Endothelial cell of umbilical vein (primary cell): ENCODE data around the gene TM9SF3. TPM values are rescaled to one million over a fixed set of nuclear protein-coding genes. Genes with fewer than 3 reads are reported as not detected.

Experiments
- BruUV-seq: library from RNA; stranded (reverse); fragments of 400-500 nt; replicated peaks from 2 replicates; lab custom pipeline; 2021; lab: Mats Ljungman, UMichigan
- CTCF ChIA-PET: fragments of 300-600, 350-600 bp; sonication (Branson Sonifier 250); formaldehyde crosslinking; loops from one replicate; lab custom pipeline; 2021; ENCODE audit warnings: antibody characterized with exemption, inconsistent platforms; lab: Charles Lee
- POLR2A ChIA-PET: fragments of 300-600, 350-600 bp; sonication (Branson Sonifier 250); formaldehyde crosslinking; loops from one replicate; lab custom pipeline; 2021; ENCODE audit warnings: antibody characterized with exemption, inconsistent platforms; lab: Charles Lee
- DNase-seq: peaks from one replicate; pipeline ENCODE4 v3.0.0-alpha.2; 2011; ENCODE audit warnings: low read depth, low spot score
- FAIRE-seq: peaks from 2 replicates; lab custom pipeline; 2011; peaks lifted over from hg19 to GRCh38; lab: Jason Lieb, UNC
- H2AFZ ChIP-seq: 2 replicates; pipeline ENCODE4 v1.6.0; 2012; ENCODE audit warnings: low read depth, low read length, control low read depth, inconsistent platforms
- H3K27ac ChIP-seq: 2 replicates; pipeline ENCODE4 v1.5.1; 2011; ENCODE audit warnings: low read depth, mild to moderate bottlenecking, control low read depth, low read length, moderate library complexity; ENCODE audit not compliant: insufficient read depth
- H3K27me3 ChIP-seq, 2 experiments: 2 replicates each; pipeline versions ENCODE4 v1.6.0 to v1.6.1; 2011; ENCODE audit warnings: low read length in 2 of 2, mixed read lengths in 1 of 2; ENCODE audit not compliant: control insufficient read depth in 2 of 2, insufficient read depth in 2 of 2
- H3K36me3 ChIP-seq, 2 experiments: 2 replicates in 1 of 2; 3 replicates in 1 of 2; pipeline ENCODE4 v1.5.1; 2011; ENCODE audit warnings: low read length in 2 of 2, mild to moderate bottlenecking in 1 of 2, moderate library complexity in 1 of 2; ENCODE audit not compliant: control insufficient read depth in 2 of 2, insufficient read depth in 2 of 2; ENCODE audit errors: extremely low read depth in 1 of 2
- H3K4me1 ChIP-seq: 3 replicates; pipeline ENCODE4 v1.5.1; 2011; ENCODE audit warnings: mild to moderate bottlenecking, low read length; ENCODE audit not compliant: control insufficient read depth, insufficient read depth; ENCODE audit errors: extremely low read depth
- H3K4me2 ChIP-seq: 2 replicates; pipeline ENCODE4 v1.6.1; 2011; ENCODE audit warnings: low read length, control low read depth, mixed read lengths; ENCODE audit not compliant: insufficient read depth
- H3K4me3 ChIP-seq, 3 experiments: fragments of 200-600 bp in 1 of 3; sonication (generic), shearing (Covaris generic) in 1 of 3; replicated peaks in 1 of 3; 2 replicates each; pipeline ENCODE4 v1.5.1; 2011 to 2016; ENCODE audit warnings: control low read depth in 3 of 3, low read length in 3 of 3, mild to moderate bottlenecking in 2 of 3, inconsistent platforms in 1 of 3, low read depth in 1 of 3, moderate library complexity in 1 of 3; ENCODE audit not compliant: insufficient read depth in 1 of 3
- H3K79me2 ChIP-seq: 2 replicates; pipeline ENCODE4 v1.6.0; 2012; ENCODE audit warnings: low read length, inconsistent platforms; ENCODE audit not compliant: control insufficient read depth, insufficient read depth
- H3K9ac ChIP-seq: replicated peaks from 2 replicates; pipeline ENCODE3; 2011; ENCODE audit warnings: low read length, control low read depth; ENCODE audit not compliant: insufficient read depth; ENCODE audit errors: extremely low read depth
- H3K9me1 ChIP-seq: replicated peaks from 3 replicates; pipeline ENCODE4 v1.6.0; 2011; ENCODE audit warnings: mild to moderate bottlenecking, low read length; ENCODE audit not compliant: control insufficient read depth, insufficient read depth; ENCODE audit errors: extremely low read depth
- H3K9me3 ChIP-seq: replicated peaks from 2 replicates; pipeline ENCODE4 v1.5.1; 2012; ENCODE audit warnings: low read length, inconsistent platforms; ENCODE audit not compliant: control insufficient read depth, insufficient read depth
- H4K20me1 ChIP-seq: replicated peaks from 2 replicates; pipeline ENCODE3; 2011; ENCODE audit warnings: mild to moderate bottlenecking, low read length; ENCODE audit not compliant: control insufficient read depth, insufficient read depth; ENCODE audit errors: extremely low read depth
- CTCF ChIP-seq, 2 donors: IDR thresholded peaks; 1 replicate in 1 of 2; 2 replicates in 1 of 2; pipeline ENCODE4 v1.5.1; 2011; ENCODE audit warnings: low read length in 2 of 2, mild to moderate bottlenecking in 2 of 2, moderate library complexity in 2 of 2, control low read depth in 1 of 2, inconsistent platforms in 1 of 2, low read depth in 1 of 2; ENCODE audit not compliant: insufficient read depth in 1 of 2; ENCODE audit errors: extremely low read depth in 1 of 2
- EZH2 ChIP-seq: IDR thresholded peaks from 2 replicates; pipeline ENCODE4 v1.6.1; 2012; ENCODE audit warnings: borderline replicate concordance, low read depth, mild to moderate bottlenecking, moderate library complexity, low read length, inconsistent platforms; ENCODE audit not compliant: severe bottlenecking
- FOS ChIP-seq: IDR thresholded peaks from 2 replicates; pipeline ENCODE4 v1.6.1; 2011; ENCODE audit warnings: mild to moderate bottlenecking, low read length, moderate library complexity, borderline replicate concordance; ENCODE audit not compliant: insufficient read depth
- GATA2 ChIP-seq: IDR thresholded peaks from 2 replicates; pipeline ENCODE4 v1.7.0; 2011; ENCODE audit warnings: low read depth, mild to moderate bottlenecking, moderate library complexity, mixed read lengths, low read length; ENCODE audit not compliant: insufficient read length, insufficient read depth
- JUN ChIP-seq: IDR thresholded peaks from 2 replicates; pipeline ENCODE4 v1.6.1; 2011; ENCODE audit warnings: borderline replicate concordance, low read depth; ENCODE audit not compliant: insufficient read length, insufficient read depth
- MYC ChIP-seq: IDR thresholded peaks from one replicate; pipeline ENCODE4 v1.6.1; 2011; ENCODE audit warnings: mild to moderate bottlenecking, low read depth, low read length
- POLR2A ChIP-seq: IDR thresholded peaks from 2 replicates; pipeline ENCODE4 v1.6.1; 2012; ENCODE audit warnings: low read depth, mild to moderate bottlenecking, control low read depth, low read length
- POLR2AphosphoS5 ChIP-seq: IDR thresholded peaks from 2 replicates; pipeline ENCODE4 v1.6.1; 2012; ENCODE audit warnings: low read depth, mild to moderate bottlenecking, control low read depth, low read length, moderate library complexity; ENCODE audit not compliant: insufficient read depth
- dilution Hi-C: fragments of 300-500 bp; cut with MboI; formaldehyde crosslinking; loops from one replicate; pipeline ENCODE4 v1.15.0; 2019; ENCODE audit warnings: low sequenced_read_pairs; ENCODE audit not compliant: extremely low pct_ligation_motif_present
- intact Hi-C: fragments of 100-400 bp; cut with micrococcal nuclease; formaldehyde crosslinking; loops from one replicate; pipeline ENCODE4 v1.10.0; 2022
- polyA plus RNA-seq, 4 experiments: library from polyadenylated mRNA; depleted of rRNA in 3 of 4; stranded (reverse) in 3 of 4; unstranded in 1 of 4; fragments of >200 nt; gene quantifications; 2 replicates each; pipeline versions ENCODE4 v1.2.1 to v1.2.3, GENCODE V29; 2011 to 2012; ENCODE audit warnings: missing spikeins in 1 of 4
- total RNA-seq: library from RNA; stranded (reverse); gene quantifications from 2 replicates; pipeline ENCODE4 v1.2.3, GENCODE V29; 2021
- TF ChIP-seq, protein P1 (sequence below): IDR thresholded peaks from 2 replicates; pipeline ENCODE4 v1.6.1; 2011; ENCODE audit not compliant: insufficient read depth, insufficient read length

The TM9SF3 gene
- total and polyA plus RNA-seq, 2 donors (not counting 3 experiments of a cell fraction or from before 2014, with no cell fraction given), result 133 to 144 TPM

DNA sequence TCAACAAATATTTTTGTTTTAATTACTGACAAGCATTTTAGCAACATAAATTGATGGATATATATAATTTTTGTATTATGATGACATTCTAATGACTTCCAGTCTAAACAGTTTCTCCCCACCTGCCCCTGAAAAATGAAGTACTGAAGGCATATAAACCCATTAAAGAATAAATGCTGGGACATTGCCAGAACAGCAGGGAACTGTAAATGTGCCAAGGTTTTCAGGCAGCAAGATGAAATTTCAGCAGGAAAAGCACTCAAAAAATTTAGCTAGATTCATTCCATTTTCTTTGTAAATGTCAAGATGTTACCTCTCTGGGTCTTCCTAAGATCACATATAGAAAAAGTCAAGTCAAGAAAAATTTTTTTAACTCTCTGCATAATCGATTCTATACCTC is 62.1 kb downstream of the TM9SF3 start:
- ChIA-PET CTCF (interaction anchor here (1.4 kb wide), 1 partner anchor 11 kb away, joined by 6 read pairs; the partner anchor contains the start of gene TLL2), POLR2A (no interaction called here)
- H3K36me3 ChIP-seq, result peaks cover 12 to 32% of the 10 kb centered on the region in 2 experiments
- H3K4me1 ChIP-seq, result no peaks in the 10 kb centered on the region
- H3K27ac ChIP-seq, result no peak overlapping the region
- no peaks in the 10 kb centered on the region for H3K9me3 ChIP-seq
- no peak overlapping the region for H3K9ac ChIP-seq
- intact Hi-C loops (loop anchor here (5.0 kb wide), 1 partner anchor 668 kb away; no protein-coding TSS in a partner anchor), dilution Hi-C loops (no loop called here)
- H3K79me2 ChIP-seq, result peaks cover 9% of the 10 kb centered on the region
- DNase-seq (no peak), FAIRE-seq (no peak)
- no peak overlapping the region for H3K4me3 ChIP-seq
- no peak for TF ChIP-seq FOS
- TF ChIP-seq POLR2AphosphoS5, result no peak
- TF ChIP-seq, protein P1, sequence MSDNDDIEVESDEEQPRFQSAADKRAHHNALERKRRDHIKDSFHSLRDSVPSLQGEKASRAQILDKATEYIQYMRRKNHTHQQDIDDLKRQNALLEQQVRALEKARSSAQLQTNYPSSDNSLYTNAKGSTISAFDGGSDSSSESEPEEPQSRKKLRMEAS, result no peak
- no peak for TF ChIP-seq CTCF (IDR thresholded peaks at IDR 0.05; ENCODE audit: extremely low read depth in 1 of 2, insufficient read depth in 1 of 2, low read depth in 1 of 2, low read length in 2 of 2)
- no peak for TF ChIP-seq JUN
- TF ChIP-seq GATA2, result no peak
- TF ChIP-seq MYC, result no peak
- no peak for TF ChIP-seq EZH2
- TF ChIP-seq POLR2A, result no peak
- H3K9me1 ChIP-seq, result no peaks in the 10 kb centered on the region
- BruUV-seq, result no TSS peak
- H4K20me1 ChIP-seq, result no peaks in the 10 kb centered on the region
- no peaks in the 10 kb centered on the region for H3K27me3 ChIP-seq
- H3K4me2 ChIP-seq, result no peak overlapping the region
- H2AFZ ChIP-seq, result no peak overlapping the region
